ENCODE data around the gene TSPAN17. TPM values are rescaled to one million over a fixed set of nuclear protein-coding genes. Genes with fewer than 3 reads are reported as not detected.

The TSPAN17 gene
- polyA plus RNA-seq, 2 of the 4 experiments (the other 2 are of a cell fraction), result 35.6 to 47.4 TPM

GRCh38 chr5:176621661-176622079, 25.6 kb upstream of the TSPAN17 start (continued):
- TF ChIP-seq EP300 (IDR thresholded peaks at IDR 0.05), result no peak

- POLR2A ChIA-PET, result no interaction called here
- WGBS (ENCODE audit: missing lambda C conversion rate), result 32% methylated on average over 4 of the region's 4 CpGs
Observed at GRCh38 chr5:176624142-176624541, 23.1 kb upstream of the TSPAN17 start.

GRCh38 chr5:176624938-176625337, 22.3 kb upstream of the TSPAN17 start:
- no peak for FAIRE-seq
- no peak for DNase-seq (ENCODE audit: low read depth in 1 of 2, low spot score in 1 of 2)
- no peak for ATAC-seq
- Histone ChIP-seq H3K4me3 (no peak overlapping the region), H3K27ac (no peak overlapping the region), H3K4me1 (peaks cover 15% of the 10 kb centered on the region; the same call in 2 of the 3 replicates), H3K4me2 (no peak overlapping the region), H3K9me3 (no peaks in the 10 kb centered on the region)
- ChIA-PET CTCF (interaction anchor here (0.8 kb wide), 1 partner anchor 22 kb away, joined by 4 read pairs; the partner anchor contains the start of gene TSPAN17), POLR2A (no interaction called here)
- WGBS (ENCODE audit: missing lambda C conversion rate), result 68% methylated on average over 9 of the region's 9 CpGs
- TF ChIP-seq BHLHE40 (IDR thresholded peaks at IDR 0.05; ENCODE audit: low read depth, low read length) (no peak), FOSB (CRISPR knock-in tag; IDR thresholded peaks at IDR 0.05) (no peak), CEBPB (IDR thresholded peaks at IDR 0.05) (no peak), NPAS2 (CRISPR knock-in tag; IDR thresholded peaks at IDR 0.05; ENCODE audit: borderline replicate concordance) (no peak), E2F6 (IDR thresholded peaks at IDR 0.05; ENCODE audit: borderline replicate concordance, low read depth) (no peak), MAFK (IDR thresholded peaks at IDR 0.05; ENCODE audit: partially characterized antibody) (no peak), TP53 (CRISPR knock-in tag; IDR thresholded peaks at IDR 0.05) (no peak), CBX8 (IDR thresholded peaks at IDR 0.05) (no peak), PBX3 (IDR thresholded peaks at IDR 0.05) (no peak)

More at GRCh38 chr5:176624142-176624541, 23.1 kb upstream of the TSPAN17 start:
- TF ChIP-seq KDM1A (IDR thresholded peaks at IDR 0.05; ENCODE audit: low read depth) (no peak), JUNB (IDR thresholded peaks at IDR 0.05) (no peak), MYC (IDR thresholded peaks at IDR 0.05; ENCODE audit: borderline replicate concordance, low read length) (no peak), TP53 (CRISPR knock-in tag; IDR thresholded peaks at IDR 0.05) (no peak), EHMT2 (IDR thresholded peaks at IDR 0.05; ENCODE audit: low read depth) (no peak), REST (IDR thresholded peaks at IDR 0.05) (no peak), RCOR1 (IDR thresholded peaks at IDR 0.05; ENCODE audit: low read depth, low read length) (no peak)
- FAIRE-seq (no peak), DNase-seq (ENCODE audit: low read depth in 1 of 2, low spot score in 1 of 2) (no peak), ATAC-seq (no peak)
- H3K4me2 ChIP-seq, result no peak overlapping the region
- CTCF ChIA-PET, result interaction anchor here (0.8 to 1.4 kb wide), 2 partner anchors 17 to 51 kb away, joined by 3 to 4 read pairs; no protein-coding TSS in a partner anchor
- no peak overlapping the region for H3K4me3 ChIP-seq
- no peaks in the 10 kb centered on the region for H3K9me3 ChIP-seq
- peaks cover 15% of the 10 kb centered on the region; the same call in 2 of the 3 replicates for H3K4me1 ChIP-seq
- no peak overlapping the region for H3K27ac ChIP-seq

- no peaks in the 10 kb centered on the region for H3K9me3 ChIP-seq
- WGBS (ENCODE audit: missing lambda C conversion rate), result 41% methylated on average over 2 of the region's 2 CpGs
- CTCF ChIA-PET, result interaction anchor here (0.8 kb wide), 1 partner anchor 21 kb away, joined by 4 read pairs; the partner anchor contains the start of gene TSPAN17
- H3K4me2 ChIP-seq, result no peak overlapping the region
- peaks cover 11% of the 10 kb centered on the region; the same call in 2 of the 3 replicates for H3K4me1 ChIP-seq
- H3K27ac ChIP-seq, result no peak overlapping the region
- DNase-seq (ENCODE audit: low read depth in 1 of 2, low spot score in 1 of 2), result no peak
- POLR2A ChIA-PET, result no interaction called here
- H3K4me3 ChIP-seq, result no peak overlapping the region
- no peak for FAIRE-seq
- no peak for ATAC-seq
- TF ChIP-seq CBX2 (IDR thresholded peaks at IDR 0.05; ENCODE audit: borderline replicate concordance, low read depth) (no peak), RCOR1 (IDR thresholded peaks at IDR 0.05; ENCODE audit: low read depth, low read length) (no peak), MAX (IDR thresholded peaks at IDR 0.05) (no peak), RNF2 (IDR thresholded peaks at IDR 0.05; ENCODE audit: borderline replicate concordance, low read depth) (no peak), FOXS1 (CRISPR knock-in tag; IDR thresholded peaks at IDR 0.05) (no peak), CEBPB (IDR thresholded peaks at IDR 0.05) (no peak), ZFP36 (IDR thresholded peaks at IDR 0.05; ENCODE audit: borderline replicate concordance, partially characterized antibody) (no peak), RFX5 (IDR thresholded peaks at IDR 0.05) (no peak), CHD2 (IDR thresholded peaks at IDR 0.05; ENCODE audit: low read length, partially characterized antibody) (no peak), E2F6 (IDR thresholded peaks at IDR 0.05; ENCODE audit: borderline replicate concordance, low read depth) (no peak), RAD21 (conservative IDR thresholded peaks at IDR 0.05 in 1 of 2, IDR thresholded peaks at IDR 0.05 in 1 of 2) (no peak), ZC3H11A (IDR thresholded peaks at IDR 0.05) (no peak), NPAS2 (CRISPR knock-in tag; IDR thresholded peaks at IDR 0.05; ENCODE audit: borderline replicate concordance) (no peak), GATA3 (IDR thresholded peaks at IDR 0.05; ENCODE audit: borderline replicate concordance) (no peak), EHF (CRISPR knock-in tag; IDR thresholded peaks at IDR 0.05) (no peak)
Observed at GRCh38 chr5:176625512-176625911, 21.8 kb upstream of the TSPAN17 start.
